HepG2 (cell line): ENCODE results near the gene ZNF79. TPM values are rescaled to one million over a fixed set of nuclear protein-coding genes. Genes with fewer than 3 reads are reported as not detected.

ENCODE experiments used
- ATAC-seq: fragments of 200-7000 bp; cut with Tn5 transposase; 3 replicates; pipeline ENCODE4 v1.9.1; 2020; ENCODE audit warnings: mild to moderate bottlenecking, moderate library complexity
- BruUV-seq: library from RNA; stranded (reverse); fragments of 400-500 nt; replicated peaks from 2 replicates; lab custom pipeline; 2021; lab: Mats Ljungman, UMichigan
- CTCF ChIA-PET: fragments of 300-600 bp; formaldehyde crosslinking; extraction: SDS; loops from one replicate; lab custom pipeline; 2021; ENCODE audit warnings: low total read pairs, inconsistent platforms, low intra/inter-chr PET ratio; lab: Yijun Ruan, JAX
- POLR2A ChIA-PET: fragments of 350-600 bp; sonication (Branson Sonifier 250); formaldehyde crosslinking; loops from one replicate; lab custom pipeline; 2020; ENCODE audit warnings: antibody characterized with exemption, inconsistent platforms; lab: Yijun Ruan, JAX
- DNase-seq: peaks from one replicate; pipeline ENCODE4 v3.0.0-alpha.2; 2015; ENCODE audit warnings: low spot score
- FAIRE-seq: peaks from 3 replicates; lab custom pipeline; 2011; peaks lifted over from hg19 to GRCh38; lab: Jason Lieb, UNC
- H2AFZ ChIP-seq: one replicate; pipeline ENCODE4 v1.6.1; 2011; ENCODE audit warnings: low read length, inconsistent platforms
- H3K27ac ChIP-seq: fragments of 300-600 bp; 3 replicates; pipeline ENCODE4 v1.8.0; 2011; ENCODE audit warnings: mixed run types, mild to moderate bottlenecking, mixed read lengths, low read length, inconsistent platforms; ENCODE audit not compliant: insufficient read depth; ENCODE audit errors: extremely low read length
- H3K27me3 ChIP-seq, 2 experiments: fragments of 200-600 bp in 1 of 2; 2 replicates in 1 of 2; 3 replicates in 1 of 2; pipeline versions ENCODE4 v1.6.0 to v1.8.0; 2011; ENCODE audit warnings: low read length in 2 of 2, mild to moderate bottlenecking in 2 of 2, moderate library complexity in 2 of 2, inconsistent platforms in 1 of 2; ENCODE audit not compliant: insufficient read depth in 2 of 2, control insufficient read depth in 1 of 2
- H3K36me3 ChIP-seq, 2 experiments: fragments of 200-600 bp in 1 of 2; replicated peaks in 1 of 2; 2 replicates in 1 of 2; 3 replicates in 1 of 2; pipeline versions ENCODE4 v1.5.1 to v1.8.0; 2011; ENCODE audit warnings: low read length in 2 of 2, inconsistent platforms in 1 of 2; ENCODE audit not compliant: insufficient read depth in 2 of 2, control insufficient read depth in 1 of 2
- H3K4me1 ChIP-seq: 2 replicates; pipeline ENCODE4 v1.5.1; 2012; ENCODE audit warnings: low read length, inconsistent platforms; ENCODE audit not compliant: insufficient read depth
- H3K4me2 ChIP-seq: 2 replicates; pipeline ENCODE4 v1.6.0; 2011; ENCODE audit warnings: low read depth, low read length, inconsistent platforms
- H3K4me3 ChIP-seq, 3 experiments: fragments of 200-600 bp in 1 of 3; sonication (generic), shearing (Covaris generic) in 1 of 3; replicated peaks in 1 of 3; 2 replicates each; pipeline ENCODE4 v1.5.1; 2011 to 2016; ENCODE audit warnings: low read length in 3 of 3, inconsistent platforms in 2 of 3, low read depth in 2 of 3, mild to moderate bottlenecking in 2 of 3, control low read depth in 1 of 3, mixed read lengths in 1 of 3; ENCODE audit not compliant: insufficient read depth in 1 of 3
- H3K79me2 ChIP-seq: one replicate; pipeline ENCODE4 v1.6.1; 2011; ENCODE audit warnings: low read length, inconsistent platforms; ENCODE audit not compliant: insufficient read depth
- H3K9ac ChIP-seq: 2 replicates; pipeline ENCODE4 v1.6.0; 2011; ENCODE audit warnings: mild to moderate bottlenecking, low read depth, low read length, inconsistent platforms; ENCODE audit not compliant: insufficient read depth
- H3K9me3 ChIP-seq: 2 replicates; pipeline ENCODE4 v1.5.1; 2012; ENCODE audit warnings: mild to moderate bottlenecking, low read length
- H4K20me1 ChIP-seq: 2 replicates; pipeline ENCODE4 v1.6.0; 2011; ENCODE audit warnings: inconsistent platforms, mild to moderate bottlenecking, low read length, moderate library complexity; ENCODE audit not compliant: insufficient read depth
- POLR2AphosphoS5 ChIP-seq: IDR thresholded peaks from 2 replicates; pipeline ENCODE4 v1.6.1; 2012; ENCODE audit warnings: low read depth, low read length
- RBFOX2 ChIP-seq: fragments of 200-400 bp; formaldehyde crosslinking; IDR thresholded peaks from 2 replicates; pipeline ENCODE4 v1.6.1; 2017; ENCODE audit warnings: low read depth, mild to moderate bottlenecking, low read length
- SSRP1 ChIP-seq: IDR thresholded peaks from 2 replicates; pipeline ENCODE4 v1.6.1; 2016; ENCODE audit warnings: control low read depth
- ZBTB33 ChIP-seq: sonication (generic); formaldehyde crosslinking; IDR thresholded peaks from 2 replicates; pipeline ENCODE4 v1.4.0; 2020; ENCODE audit warnings: missing genetic modification reagents
- ZNF660 ChIP-seq: sonication (generic); formaldehyde crosslinking; IDR thresholded peaks from 2 replicates; pipeline ENCODE4 v1.5.1; 2020; ENCODE audit warnings: mild to moderate bottlenecking, low read depth, missing genetic modification reagents, borderline replicate concordance
- WGBS: methylation state at CpG from one replicate; pipeline ENCODE4 v1.1.6; 2017; ENCODE audit warnings: low lambda C conversion rate; 5-methylcytosine and 5-hydroxymethylcytosine counted together
- in situ Hi-C: cut with HindIII; loops from 2 replicates; pipeline ENCODE4 v1.10.0; 2017; ENCODE audit warnings: low pct_unique_long_range_greater_than_20kb; ENCODE audit not compliant: extremely low pct_ligation_motif_present
- intact Hi-C: fragments of 100-400 bp; cut with micrococcal nuclease; formaldehyde crosslinking; loops from one replicate; pipeline ENCODE4 v1.10.0; 2022; ENCODE audit not compliant: unreplicated experiment
- polyA plus RNA-seq, 8 experiments: library from polyadenylated mRNA; depleted of rRNA in 3 of 8; stranded (reverse) in 7 of 8; unstranded in 1 of 8; fragments of >200 nt; fragmentation: Illumina TruSeq in 4 of 8; extraction: Trizol in 4 of 8; gene quantifications; 2 replicates each; pipeline versions ENCODE4 v1.2.1 to v1.2.3, GENCODE V29; 2011 to 2016; ENCODE audit warnings: low read depth in 4 of 8, missing spikeins in 1 of 8, mixed read lengths in 1 of 8; ENCODE audit not compliant: insufficient read depth in 1 of 8
- total RNA-seq, 5 experiments: library from RNA; depleted of rRNA; stranded (reverse); fragments of >200 nt; fragmentation: Illumina TruSeq; extraction: Trizol; gene quantifications; 2 replicates each; pipeline ENCODE4 v1.2.3, GENCODE V29; 2016; ENCODE audit warnings: low read depth in 1 of 5

Gene ZNF79
- total and polyA plus RNA-seq, 2 of the 13 experiments (the other 11 are each of a cell fraction or from before 2014, with no cell fraction given), result 3.7 to 8.1 TPM

GRCh38 chr9:127448112-127448805 lies 24.1 kb downstream of the ZNF79 start:
- CTCF ChIA-PET, result no interaction called here
- peaks cover 35% of the 10 kb centered on the region for H3K79me2 ChIP-seq
- H3K9ac ChIP-seq, result no peak overlapping the region
- WGBS, result 86% methylated on average over 7 of the region's 8 CpGs
- no peaks in the 10 kb centered on the region for H3K9me3 ChIP-seq
- no peak for FAIRE-seq
- intact Hi-C loops (no loop called here), in situ Hi-C loops (no loop called here)
- peak overlapping the region; percentile 89 for H3K4me2 ChIP-seq
- no peaks in the 10 kb centered on the region; a peak in 1 of 5 replicates for H3K27me3 ChIP-seq
- peaks cover 35% of the 10 kb centered on the region for H3K4me1 ChIP-seq
- DNase-seq, result no peak
- no peak overlapping the region for H2AFZ ChIP-seq
- no peak for ATAC-seq
- no peak overlapping the region; a peak in 1 of 6 replicates for H3K4me3 ChIP-seq
- H3K27ac ChIP-seq, result peak overlapping the region; percentile 7
- TF ChIP-seq POLR2AphosphoS5, result peak; percentile 23; the same call in 1 of the 2 replicates
- TF ChIP-seq ZBTB33, result 0 out of 2 replicates have a peak, but pooled peaks have one; percentile 33
- peak; percentile 17; the same call in 1 of the 2 replicates for TF ChIP-seq RBFOX2
- TF ChIP-seq SSRP1, result 0 out of 2 replicates have a peak, but pooled peaks have one; percentile 77
- TF ChIP-seq ZNF660 (CRISPR knock-in tag), result no peak
- POLR2A ChIA-PET, result interaction anchor here (0.6 to 2.2 kb wide), 3 partner anchors 20 to 60 kb away, joined by 3 to 7 read pairs (median 3); partner anchors contain the start of gene SLC2A8
- peaks cover 12 to 63% of the 10 kb centered on the region in 2 experiments for H3K36me3 ChIP-seq
- BruUV-seq, result no TSS peak
- H4K20me1 ChIP-seq, result peaks cover 45% of the 10 kb centered on the region
